ENCODE measurements around the gene RAB40B.

Gene RAB40B

DNA sequence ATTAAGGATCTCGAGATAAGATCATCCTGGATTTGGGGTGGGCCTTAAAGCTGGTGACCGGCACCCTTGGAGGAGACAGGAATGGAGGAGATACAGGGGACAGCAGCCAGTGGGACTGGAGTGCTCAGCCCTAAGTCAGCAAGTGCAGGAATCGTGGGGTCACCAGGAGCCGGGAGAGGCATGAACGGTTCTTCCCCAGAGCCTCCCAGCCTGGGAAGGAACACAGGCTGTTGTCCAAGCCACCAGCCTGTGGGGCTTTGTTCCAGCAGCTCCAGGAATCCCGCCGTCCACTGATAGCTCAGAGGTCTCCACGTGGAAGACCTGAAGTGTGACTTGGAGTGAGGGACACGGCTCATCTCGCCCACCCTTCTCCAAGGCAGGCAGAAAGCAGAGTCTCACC is 47.8 kb downstream of the RAB40B start:
- DNase-seq (ENCODE audit: low read depth, low spot score): no peak

DNA sequence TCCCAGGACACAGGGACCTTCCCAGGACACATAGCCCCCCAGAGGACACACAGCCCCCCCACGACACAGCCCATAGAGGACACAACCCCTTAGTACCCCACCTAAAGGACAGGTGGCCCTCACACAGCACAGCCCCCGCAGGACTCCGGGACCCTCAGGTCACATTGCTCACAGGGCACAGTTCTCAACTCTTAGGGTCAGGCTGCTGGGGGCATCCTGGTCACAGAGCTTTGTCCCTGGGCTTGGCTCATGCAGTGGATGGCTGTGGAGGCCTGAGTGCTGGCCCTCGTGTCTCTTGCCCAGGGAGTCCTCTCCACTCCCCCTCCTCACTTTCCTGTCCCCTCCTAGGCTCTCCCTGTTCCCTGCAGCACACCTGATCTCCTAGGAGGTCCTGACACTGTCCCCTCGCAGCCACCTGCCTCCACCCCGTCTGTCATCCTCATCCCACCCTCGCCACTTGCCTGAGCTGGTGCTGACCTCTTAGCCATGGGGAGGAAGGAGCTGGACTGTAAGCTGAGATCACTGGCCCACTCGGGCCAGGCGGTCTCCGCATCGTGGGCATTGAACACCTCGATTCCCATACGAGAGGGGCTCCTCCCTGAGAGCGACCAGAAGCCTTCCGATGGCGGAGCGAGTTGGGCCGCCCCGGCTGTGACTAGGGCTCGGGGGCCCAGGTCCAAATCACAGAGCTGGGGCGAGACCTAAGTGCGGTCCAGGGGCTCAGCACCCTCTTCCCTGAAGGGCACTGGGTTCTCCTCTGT is 48.8 kb downstream of the RAB40B start:
- DNase-seq (ENCODE audit: low read depth, low spot score): no peak

DNA sequence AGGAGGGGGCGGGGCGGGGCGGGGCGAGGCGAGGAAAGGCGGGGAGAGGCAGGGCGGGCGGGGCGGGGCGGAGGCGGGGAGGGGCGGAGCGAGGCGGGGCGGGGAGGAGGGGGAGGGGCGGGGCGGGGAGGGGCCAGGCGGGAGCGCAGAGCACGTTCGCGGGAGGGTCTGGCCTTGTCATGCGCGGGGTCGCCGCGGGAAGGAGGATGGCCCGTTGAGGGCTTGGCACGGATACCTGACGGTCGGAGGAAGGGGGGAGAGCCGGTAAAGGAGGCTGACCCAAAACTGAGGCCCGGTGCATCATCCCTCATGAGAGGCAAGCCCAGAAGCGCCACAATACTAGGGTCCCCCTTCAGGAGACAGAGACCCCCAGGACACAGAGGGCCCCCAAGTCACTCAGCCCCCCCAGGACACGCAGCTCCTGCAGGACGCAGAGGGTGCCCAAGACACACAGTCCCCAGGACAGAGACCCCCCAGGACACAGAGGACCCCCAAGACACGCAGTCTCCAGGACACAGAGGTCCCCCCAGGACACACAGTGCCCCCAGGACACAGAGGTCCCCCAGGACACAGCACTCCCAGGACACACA is 49.7 kb downstream of the RAB40B start:
- DNase-seq (ENCODE audit: low read depth, low spot score): peak; percentile 7

DNA sequence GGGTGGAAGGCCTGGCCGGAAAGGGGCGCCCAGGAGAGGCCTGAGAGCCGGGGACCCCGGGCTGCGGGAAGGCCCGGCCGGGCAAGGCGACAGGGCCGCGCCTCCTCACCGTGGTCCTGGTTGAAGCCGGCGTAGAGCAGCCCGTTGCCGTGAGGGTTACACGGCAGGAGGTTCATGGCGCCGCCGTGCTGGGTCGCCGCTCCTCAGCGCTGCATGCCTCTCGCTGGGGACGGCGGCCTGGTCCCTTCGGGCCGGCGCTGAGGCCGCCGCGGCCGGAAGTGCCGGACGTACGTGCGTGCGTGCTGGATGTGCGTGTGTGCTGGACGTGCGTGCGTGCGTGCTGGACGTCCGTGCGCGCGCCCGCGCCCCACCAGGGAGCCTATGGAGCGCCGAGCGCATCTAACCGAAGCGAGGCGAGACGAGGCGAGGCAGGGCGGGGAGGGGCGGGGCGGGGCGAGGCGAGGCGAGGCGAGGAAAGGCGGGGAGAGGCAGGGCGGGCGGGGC is 50.3 kb downstream of the RAB40B start, which contains the start of gene WDR45B:
Gene WDR45B, minus strand, starts transcription at position 280 of the 504 bp plus-strand sequence. Its CDS starts 104 bp downstream, at position 176.
- peak; percentile 72 for DNase-seq (ENCODE audit: low read depth, low spot score)

DNA sequence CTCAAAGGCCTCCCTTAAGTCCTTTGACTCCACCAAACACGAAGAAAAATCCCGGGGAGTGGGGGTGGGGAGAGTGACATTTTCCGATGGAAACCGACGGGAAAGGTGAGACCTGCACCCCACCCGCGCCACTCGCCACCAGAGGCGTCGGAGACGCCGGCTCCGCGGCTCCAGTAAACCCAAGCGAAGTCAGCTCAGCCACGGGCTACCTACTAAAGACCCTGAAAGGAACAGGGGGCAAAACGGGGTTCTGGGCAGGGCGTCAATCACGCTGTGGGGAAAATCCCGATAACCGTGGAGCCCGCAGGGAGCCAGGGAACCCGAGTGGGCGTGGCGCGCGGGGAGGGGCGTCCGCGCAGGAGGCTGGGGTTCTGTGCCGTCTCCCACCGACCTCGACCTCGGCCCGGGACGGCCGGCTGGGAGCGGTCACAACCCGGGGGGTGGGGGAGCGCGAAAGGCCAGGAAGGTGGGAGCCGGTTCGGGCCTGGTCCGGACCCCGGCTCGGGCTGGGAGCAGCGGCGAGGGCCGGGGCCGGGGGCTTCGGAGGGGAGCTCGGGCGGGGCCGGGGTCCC is 50.8 kb downstream of the RAB40B start:
- DNase-seq (ENCODE audit: low read depth, low spot score): no peak

DNA sequence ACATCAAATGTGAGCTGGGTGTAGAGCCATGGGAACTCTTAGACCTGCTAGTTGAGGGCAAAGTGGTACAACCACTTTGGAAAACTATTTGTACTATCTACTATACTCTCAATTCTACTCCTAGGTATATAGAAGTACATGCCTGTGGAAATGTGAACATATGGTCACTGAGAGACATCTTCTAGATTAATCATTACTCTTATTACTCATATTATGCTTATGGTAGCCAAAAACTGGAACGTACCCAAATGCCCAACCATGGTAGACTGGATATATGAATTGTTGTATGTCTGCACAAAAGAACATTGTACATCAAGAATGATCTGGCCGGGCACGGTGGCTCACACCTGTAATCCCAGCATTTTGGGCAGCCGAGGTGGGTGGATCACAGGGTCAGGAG is 53.0 kb downstream of the RAB40B start:
- DNase-seq (ENCODE audit: low read depth, low spot score): no peak

DNA sequence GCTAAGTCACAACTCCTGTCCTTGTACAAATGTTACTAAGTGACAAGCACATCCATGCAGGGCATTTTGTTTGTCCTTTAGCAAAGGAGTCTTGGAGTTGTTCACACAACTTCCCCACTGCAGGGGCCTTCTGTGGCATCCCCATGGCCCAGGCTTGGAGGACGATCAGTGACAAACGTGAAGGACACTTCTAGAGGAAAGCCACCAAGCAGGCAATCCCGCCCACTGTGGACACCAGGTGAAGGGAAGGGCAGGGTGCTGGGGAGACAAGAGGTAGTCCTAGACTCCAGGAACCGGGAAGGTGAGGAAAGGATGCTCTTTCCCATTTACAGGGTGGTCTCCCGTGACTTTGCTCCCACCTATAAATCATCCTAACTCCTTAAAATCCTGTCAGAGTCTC is 54.4 kb downstream of the RAB40B start:
- no peak for DNase-seq (ENCODE audit: low read depth, low spot score)

DNA sequence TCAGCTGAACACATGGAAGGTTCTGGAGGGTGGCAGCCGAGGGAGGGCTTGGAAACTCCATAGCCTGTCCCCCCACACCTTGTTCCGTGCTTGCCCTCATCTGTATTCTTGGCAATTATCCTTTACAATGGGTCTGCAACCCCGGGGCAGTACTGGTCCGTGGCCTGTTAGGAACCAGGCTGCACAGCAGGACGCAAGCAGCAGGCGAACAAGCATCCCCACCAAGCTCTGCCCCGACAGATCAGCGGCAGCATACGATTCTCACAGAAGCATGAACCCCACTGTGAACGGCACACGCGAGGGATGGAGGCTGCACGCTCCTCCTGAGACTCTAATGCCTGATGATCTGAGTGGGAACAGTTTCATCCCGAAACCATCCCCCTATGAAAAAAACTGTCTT is 56.5 kb downstream of the RAB40B start:
- no peak for DNase-seq (ENCODE audit: low read depth, low spot score)

DNA sequence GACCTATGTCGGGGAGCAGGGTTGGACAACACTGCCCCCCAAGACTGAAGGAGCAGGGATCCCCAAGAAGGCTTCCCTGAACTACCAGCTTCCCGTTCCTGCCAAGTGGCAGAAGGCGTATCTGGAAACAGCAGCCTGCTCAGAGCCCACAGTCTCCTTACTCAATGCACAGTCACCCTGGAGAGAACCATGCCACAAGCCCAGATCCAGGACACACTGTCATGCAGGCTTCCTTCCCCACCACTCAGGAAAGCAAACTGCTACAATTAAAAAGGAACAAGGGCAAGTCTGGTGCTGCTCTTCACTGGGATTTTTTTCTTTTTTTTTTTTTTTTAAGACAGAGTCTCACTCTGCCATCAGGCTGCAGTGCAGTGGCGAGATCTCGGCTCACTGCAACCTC is 58.5 kb downstream of the RAB40B start:
- no peak for DNase-seq (ENCODE audit: low read depth, low spot score)

DNA sequence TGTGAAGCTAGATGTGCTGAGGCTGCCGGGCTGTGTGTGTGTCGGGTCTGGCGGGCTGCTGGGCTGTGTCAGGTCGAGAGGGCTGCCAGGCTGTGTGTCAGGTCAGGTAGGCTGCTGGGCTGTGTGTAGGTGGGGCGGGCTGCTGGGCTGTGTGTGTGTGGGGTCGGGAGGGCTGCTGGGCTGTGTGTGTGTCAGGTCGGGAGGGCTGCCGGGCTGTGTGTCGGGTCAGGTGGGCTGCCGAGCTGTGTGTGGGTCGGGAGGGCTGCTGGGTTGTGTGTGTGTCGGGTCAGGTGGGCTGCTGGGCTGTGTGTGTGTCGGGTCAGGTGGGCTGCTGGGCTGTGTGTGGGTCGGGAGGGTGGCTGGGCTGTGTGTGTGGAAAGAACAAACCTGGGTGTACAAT is 58.9 kb downstream of the RAB40B start:
- no peak for DNase-seq (ENCODE audit: low read depth, low spot score)

DNA sequence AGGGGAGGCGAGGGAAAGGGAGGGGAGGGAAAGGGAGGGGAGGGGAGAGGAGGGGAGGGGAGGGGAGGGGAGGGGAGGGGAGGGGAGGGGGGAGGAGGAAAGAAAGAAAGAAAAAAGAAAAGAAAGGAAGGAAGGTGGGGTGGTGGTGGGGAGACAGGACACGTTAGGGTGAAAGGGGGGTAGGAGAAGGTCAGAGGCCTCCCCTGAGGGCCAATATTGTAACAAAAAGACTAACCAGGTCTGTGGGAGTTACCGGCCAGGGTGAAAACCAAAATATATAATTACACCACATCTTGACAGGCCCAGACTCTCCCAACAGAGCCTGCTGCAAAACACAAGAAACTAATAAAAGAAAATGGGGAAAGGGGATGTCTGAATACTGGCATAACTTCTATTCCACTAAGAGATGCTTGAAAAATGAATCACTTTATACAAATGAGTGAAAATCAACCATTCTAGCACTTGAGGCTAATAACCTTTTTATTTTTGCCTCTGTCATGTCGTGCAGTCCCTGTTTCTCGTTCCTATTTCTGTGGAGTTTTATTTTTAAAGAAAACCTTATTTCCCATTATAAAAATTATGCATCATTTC is 60.2 kb downstream of the RAB40B start:
- no peak for DNase-seq (ENCODE audit: low read depth, low spot score)

DNA sequence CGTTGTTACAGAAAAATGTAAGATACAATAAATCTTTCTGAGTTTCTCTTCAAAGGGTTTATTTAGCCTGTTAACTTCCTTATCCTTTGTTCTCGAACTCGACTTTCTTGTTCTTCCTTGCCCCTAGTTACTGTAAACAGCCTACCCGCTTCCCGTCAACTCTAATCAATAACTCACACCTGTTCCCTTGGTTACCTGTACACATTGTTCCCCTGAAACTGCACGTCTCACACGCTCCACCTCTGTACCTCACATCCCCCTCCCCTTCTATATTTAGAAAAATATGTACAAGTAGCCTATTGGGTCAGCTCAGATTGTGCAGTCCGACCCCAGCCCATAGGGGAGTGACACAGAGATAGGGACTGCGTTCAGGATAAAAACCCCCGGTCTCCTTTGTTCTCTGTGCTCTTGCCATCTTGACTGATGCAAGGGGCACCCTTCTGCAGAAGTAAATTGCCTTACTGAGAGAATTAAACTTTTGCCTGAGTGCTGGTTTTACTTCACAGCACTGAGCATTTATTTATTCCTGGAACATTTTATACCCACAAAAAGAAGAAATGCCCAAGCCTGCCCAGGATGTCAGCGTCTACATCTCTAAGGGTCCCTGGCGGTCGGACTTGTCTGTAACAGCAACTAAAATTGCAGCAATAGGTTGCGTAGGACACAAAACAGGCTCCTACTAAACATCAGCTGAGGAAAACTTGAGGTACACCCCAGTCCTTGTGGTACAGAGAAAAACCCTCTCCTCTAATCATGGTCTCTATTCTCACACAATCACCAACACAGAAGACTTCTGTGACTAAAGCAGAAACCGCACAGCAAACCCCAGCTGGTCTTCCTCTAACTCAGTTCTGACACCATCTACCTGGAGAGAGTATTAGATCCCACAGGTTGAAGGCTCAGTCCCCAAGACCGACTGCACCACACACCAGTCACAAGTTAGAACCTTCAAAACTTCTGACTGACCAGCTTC is 61.6 kb downstream of the RAB40B start:
- DNase-seq (ENCODE audit: low read depth, low spot score): no peak

DNA sequence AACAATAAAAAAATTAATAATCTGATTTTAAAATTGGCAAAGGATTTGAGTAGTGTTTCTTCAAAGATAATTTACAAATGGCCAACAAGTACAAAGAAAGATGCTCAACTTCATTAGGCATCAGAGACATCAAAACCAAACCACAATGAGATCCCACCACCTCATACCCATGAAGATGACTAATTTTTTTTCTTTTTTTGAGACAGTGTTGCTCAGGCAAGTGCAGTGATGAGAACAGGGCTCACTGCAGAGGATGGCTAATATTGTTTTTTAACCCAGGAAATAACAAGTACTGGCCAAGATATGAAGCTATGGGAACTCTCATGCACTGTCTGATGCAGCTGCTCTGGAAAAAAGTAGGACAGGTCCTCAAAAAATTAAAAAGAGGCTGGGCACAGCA is 65.2 kb downstream of the RAB40B start:
- no peak for DNase-seq (ENCODE audit: low read depth, low spot score)

DNA sequence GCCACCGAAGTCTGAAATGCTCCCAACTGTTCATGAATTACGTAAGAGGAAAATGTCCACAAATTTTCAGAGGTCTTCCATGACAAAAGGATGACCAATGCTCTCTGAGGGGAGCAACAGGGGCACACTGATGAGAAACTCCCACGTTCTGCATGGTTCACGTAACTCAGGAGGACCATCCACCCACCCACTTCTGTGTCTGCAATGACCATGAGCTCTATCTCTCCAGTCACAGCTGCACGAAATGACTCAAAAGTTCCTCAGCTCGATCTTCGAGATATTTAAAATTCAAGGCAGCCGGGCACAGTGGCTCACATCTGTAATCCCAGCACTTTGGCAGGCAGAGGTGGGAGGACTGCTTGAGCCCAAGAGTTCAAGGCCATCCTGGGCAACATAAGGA is 66.0 kb downstream of the RAB40B start:
- DNase-seq (ENCODE audit: low read depth, low spot score): no peak

DNA sequence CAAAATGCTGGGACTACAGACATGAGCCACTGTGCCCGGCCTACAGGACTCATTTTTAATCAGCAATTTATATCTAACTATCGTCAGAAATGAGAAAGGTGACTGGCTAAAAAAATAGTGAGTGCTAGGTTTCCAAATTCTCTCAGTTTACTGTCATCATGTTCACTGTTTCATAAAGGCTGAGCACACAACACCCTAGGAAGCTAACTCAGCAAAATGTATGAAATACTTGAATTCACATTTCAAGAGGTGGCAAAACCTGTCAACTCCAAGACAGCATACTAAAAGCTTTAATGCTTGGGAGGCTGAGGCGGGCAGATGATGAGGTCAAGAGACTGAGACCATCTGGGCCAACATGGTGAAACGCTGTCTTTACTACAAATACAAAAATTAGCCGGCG is 67.0 kb downstream of the RAB40B start:
- no peak for DNase-seq (ENCODE audit: low read depth, low spot score)

DNA sequence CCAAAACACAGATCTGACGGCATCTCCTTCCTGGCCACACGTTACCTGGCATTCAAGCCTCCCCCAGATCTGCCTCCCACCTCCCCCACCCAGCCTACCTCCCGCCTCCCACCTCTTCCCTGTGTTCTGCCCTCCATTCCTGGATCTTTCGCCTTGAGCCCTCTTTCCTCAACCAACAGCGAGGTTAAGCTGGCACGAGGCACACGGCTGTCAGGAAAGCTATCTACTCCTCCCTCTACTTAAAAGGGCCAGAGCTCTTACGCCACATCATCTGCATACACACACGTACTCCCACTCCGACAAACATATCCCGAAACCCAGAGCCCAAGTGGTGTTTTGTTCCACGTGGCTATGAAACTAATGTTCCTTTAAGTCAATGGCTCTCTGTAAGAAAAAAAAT is 68.3 kb downstream of the RAB40B start:
- DNase-seq (ENCODE audit: low read depth, low spot score): no peak

DNA sequence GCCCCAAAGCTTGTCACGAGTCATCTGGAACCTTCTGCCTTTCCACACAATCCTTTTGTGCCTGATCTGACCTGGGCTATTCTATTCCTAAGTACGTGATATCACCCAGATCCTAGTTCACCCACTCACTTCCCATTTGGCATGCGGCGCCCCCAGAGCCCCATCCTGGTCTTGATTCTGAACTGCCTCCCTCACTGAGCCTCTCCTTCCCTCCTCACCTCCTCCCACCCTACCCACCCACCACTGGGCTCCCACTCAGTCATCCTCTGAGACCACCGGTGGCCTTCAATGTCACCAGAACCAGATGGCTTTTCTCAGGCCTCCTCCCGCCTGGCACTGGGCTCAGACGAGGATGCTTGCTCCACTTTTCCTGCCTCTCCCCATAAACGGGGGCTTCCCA is 68.8 kb downstream of the RAB40B start:
- no peak for DNase-seq (ENCODE audit: low read depth, low spot score)

DNA sequence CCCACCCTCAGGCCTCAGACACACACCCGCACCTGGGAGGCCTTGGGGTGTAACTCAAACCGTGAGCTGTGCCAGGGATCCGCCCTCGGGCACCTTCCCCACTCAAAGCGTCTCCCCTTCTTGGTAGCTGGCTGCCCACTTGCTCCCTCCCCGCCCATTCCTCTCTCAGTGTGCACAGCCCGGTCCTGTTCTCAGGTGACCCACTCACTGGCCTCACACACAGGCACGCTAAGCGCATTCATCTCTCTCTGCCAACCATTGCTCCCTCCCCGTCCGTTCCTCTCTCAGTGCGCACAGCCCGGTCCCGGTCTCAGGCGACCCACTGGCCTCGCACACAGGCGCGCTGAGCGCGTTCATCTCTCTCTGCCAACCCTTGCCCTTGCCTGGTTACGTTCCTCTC is 71.1 kb downstream of the RAB40B start:
- no peak for DNase-seq (ENCODE audit: low read depth, low spot score)

DNA sequence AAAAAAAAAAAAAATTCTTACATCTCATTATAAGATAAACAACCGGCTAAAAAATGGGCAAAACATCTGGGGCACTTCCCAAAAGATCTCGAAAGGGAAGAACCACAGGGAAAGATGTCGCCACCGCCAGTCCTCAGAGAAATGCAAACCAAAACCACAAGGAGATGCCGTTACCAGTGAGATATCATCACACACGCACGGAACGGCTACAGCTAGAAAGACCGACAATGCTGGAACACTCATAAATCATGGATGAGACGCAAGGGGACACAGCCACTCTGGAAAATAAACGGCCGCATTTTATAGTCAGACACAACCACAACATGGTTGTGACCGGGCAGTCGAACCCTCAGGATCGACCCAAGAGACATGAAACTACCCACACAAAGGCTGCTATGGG is 74.8 kb downstream of the RAB40B start:
- no peak for DNase-seq (ENCODE audit: low read depth, low spot score)

DNA sequence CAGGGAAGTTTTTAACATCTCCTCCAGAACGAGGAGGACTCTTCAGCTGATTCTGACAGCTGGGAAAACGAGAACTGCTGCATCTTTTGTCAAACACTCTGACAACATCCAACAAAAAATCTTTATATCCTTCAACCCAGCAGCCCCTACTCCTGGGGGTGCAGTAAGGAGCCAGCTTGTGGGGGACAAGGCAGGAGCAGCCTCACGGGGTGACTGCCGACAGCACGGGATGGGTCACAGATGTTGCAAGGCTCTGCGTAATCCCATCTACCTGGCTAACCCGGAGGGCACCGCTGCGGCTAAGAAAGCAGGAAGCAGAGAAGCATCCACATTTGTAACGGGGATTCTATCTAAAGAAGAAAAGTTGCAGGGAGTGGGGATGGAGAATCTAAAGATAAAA is 78.9 kb downstream of the RAB40B start:
- no peak for DNase-seq (ENCODE audit: low read depth, low spot score)

DNA sequence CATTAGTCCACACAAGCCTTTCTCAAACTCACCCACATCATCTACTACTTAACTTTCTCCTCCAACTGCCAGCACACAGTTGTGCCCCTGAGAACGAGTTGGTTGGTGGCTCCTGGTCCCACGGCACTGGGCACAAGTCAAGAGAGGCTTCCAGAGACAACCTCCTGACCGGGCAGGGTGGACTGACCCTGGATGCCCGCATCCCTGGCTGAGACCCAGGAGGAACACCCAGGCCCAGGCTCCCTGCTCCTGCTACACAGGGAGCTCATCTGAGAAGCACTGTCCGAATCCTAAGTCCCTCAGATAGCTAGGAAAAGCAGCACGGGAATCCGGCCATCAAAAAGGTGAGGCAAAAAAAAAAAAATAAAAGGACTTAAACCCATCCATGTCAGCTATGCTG is 79.3 kb downstream of the RAB40B start:
- DNase-seq (ENCODE audit: low read depth, low spot score): no peak

All from activated naive CD8-positive, alpha-beta T cell treated with anti-CD3 and anti-CD28 coated beads, Interleukin-2, amount 50 U/mL, for 16 hours (primary cell).